Measurements from ENCODE around the gene HIBADH.
"Not testable (repeated sequence)": the region's sequence is repeated elsewhere in the genome, so short reads cannot be mapped to it uniquely, and the experiment has no call there.

Gene HIBADH

DNA sequence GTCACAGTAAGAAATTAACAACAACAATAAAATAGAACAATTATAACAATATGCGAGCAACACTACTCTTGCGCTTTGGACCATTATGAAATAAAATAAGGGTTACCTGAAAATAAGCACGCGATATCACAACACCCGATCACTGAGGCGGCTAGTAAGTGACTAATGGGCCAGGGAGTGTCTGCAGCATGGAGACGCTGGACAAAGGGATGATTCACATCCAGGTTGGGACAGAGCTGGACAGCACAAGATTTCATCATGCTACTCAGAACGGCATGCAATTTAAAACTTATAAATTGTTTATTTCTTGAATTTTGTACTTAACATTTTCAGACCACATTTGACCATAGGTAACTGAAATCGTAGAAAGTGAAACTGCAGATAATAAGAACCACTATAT, 15.6 kb downstream of the HIBADH start:
- H3K27ac ChIP-seq, result no peak overlapping the region
- TF ChIP-seq CTCF (conservative IDR thresholded peaks at IDR 0.05), result no peak

GRCh38 chr7:27642271-27642670, 20.4 kb downstream of the HIBADH start:
- H3K27ac ChIP-seq, result no peak overlapping the region

GRCh38 chr7:27641581-27642230, 21.0 kb downstream of the HIBADH start:
- H3K27ac ChIP-seq, result no peak overlapping the region
- TF ChIP-seq CTCF (conservative IDR thresholded peaks at IDR 0.05), result no peak

More at GRCh38 chr7:27642271-27642670, 20.4 kb downstream of the HIBADH start:
- TF ChIP-seq CTCF (conservative IDR thresholded peaks at IDR 0.05), result no peak

- no peak for TF ChIP-seq CTCF (conservative IDR thresholded peaks at IDR 0.05)
- H3K27ac ChIP-seq, result no peak overlapping the region
Measured at GRCh38 chr7:27640884-27641574, 21.7 kb downstream of the HIBADH start.

- TF ChIP-seq CTCF (conservative IDR thresholded peaks at IDR 0.05), result no peak
- H3K27ac ChIP-seq, result no peak overlapping the region
Measured at GRCh38 chr7:27639851-27640250, 22.8 kb downstream of the HIBADH start.

GRCh38 chr7:27639048-27639447, 23.6 kb downstream of the HIBADH start:
- H3K27ac ChIP-seq, result not testable (repeated sequence)

DNA sequence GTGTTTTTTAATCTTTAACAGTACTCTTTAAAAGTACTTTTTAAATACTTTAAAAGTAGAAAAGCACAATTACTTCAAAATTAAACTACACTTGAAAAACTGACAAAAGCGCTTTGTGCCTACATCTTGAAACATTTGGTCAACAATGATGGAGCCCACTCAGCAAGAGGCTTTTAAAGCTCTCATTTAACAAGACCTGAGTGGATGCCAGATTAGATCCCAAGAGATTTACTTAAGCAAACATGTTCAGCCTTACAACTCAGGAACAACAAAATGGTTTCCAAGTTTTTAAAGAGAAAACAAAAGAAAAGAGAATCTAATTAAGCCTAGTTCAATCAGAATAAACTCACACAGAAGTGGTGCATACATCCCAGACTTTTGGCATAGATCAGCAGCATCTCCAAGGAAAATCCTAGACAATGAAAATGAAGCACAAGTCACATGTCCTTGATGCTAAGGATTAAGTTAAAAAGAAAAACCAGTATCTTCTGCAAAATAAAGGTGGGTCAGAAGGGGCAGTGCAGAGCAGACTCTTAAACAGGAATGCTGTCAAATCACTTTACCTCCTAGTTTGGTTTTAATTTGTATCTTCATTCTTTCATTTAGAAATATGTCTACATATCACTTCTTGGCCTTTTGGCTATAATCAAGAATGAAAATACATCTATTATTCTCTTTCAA, 26.2 kb downstream of the HIBADH start:
- H3K27ac ChIP-seq, result peak overlapping the region; percentile 49
- TF ChIP-seq CTCF (conservative IDR thresholded peaks at IDR 0.05), result no peak
